Bronchial epithelial cell (primary cell): ENCODE results near the gene NDRG4. TPM values are rescaled to one million over a fixed set of nuclear protein-coding genes. Genes with fewer than 3 reads are reported as not detected.

ENCODE experiments used
- DNase-seq: peaks from one replicate; pipeline ENCODE4 v3.0.0-alpha.2; 2010; ENCODE audit warnings: low read depth
- FAIRE-seq: peaks from 2 replicates; lab custom pipeline; 2011; peaks lifted over from hg19 to GRCh38; lab: Jason Lieb, UNC
- H3K27me3 ChIP-seq: 2 replicates; pipeline ENCODE4 v1.5.1; 2011; ENCODE audit warnings: low read length; ENCODE audit not compliant: control insufficient read depth, insufficient read depth
- H3K36me3 ChIP-seq: 2 replicates; pipeline ENCODE4 v1.5.1; 2011; ENCODE audit warnings: low read length; ENCODE audit not compliant: control insufficient read depth, insufficient read depth
- H3K4me3 ChIP-seq: 2 replicates; pipeline ENCODE4 v1.5.1; 2011; ENCODE audit warnings: mild to moderate bottlenecking, low read depth, low read length, control low read depth
- total RNA-seq: library from RNA; depleted of rRNA; stranded (reverse); fragments of >200 nt; gene quantifications from 2 replicates; pipeline ENCODE4 v1.2.1, GENCODE V29; 2014
- TF ChIP-seq, protein P1 (sequence below): IDR thresholded peaks from 2 replicates; pipeline ENCODE4 v1.5.1; 2011; ENCODE audit warnings: mild to moderate bottlenecking, moderate library complexity, low read length, control low read depth, inconsistent platforms; ENCODE audit not compliant: insufficient read depth, severe bottlenecking

NDRG4 gene
- total RNA-seq, 1 donor from 2014 or later: 2.6 TPM

DNA sequence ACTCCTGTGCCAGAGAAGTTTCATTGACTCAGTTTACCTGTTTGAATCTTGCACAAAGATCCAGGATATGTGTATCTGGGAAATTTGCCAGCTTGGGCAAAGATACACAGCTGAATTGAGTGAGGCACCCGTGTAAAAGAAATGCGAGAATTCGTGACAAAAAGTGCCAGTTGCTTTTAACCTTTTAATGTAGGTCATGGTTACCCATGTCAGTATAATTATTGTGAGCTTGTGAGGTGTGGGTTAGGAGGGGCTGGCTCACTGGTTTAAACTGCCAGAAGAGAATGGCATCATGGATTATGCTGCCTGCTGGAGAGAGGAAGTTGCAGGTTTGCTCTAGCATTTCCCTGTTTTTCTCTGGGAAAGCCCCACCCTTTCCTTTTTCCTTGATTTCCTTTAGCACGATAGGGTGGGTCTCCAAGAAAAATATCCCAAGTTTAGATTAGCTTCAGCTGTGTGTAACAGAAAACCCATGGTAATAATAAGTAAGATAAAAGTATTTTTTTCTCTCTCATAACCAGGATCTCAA lies 24.8 kb upstream of the NDRG4 start:
- Histone ChIP-seq H3K4me3 (no peak overlapping the region), H3K27me3 (peaks cover 7% of the 10 kb centered on the region), H3K36me3 (no peaks in the 10 kb centered on the region)
- FAIRE-seq (no peak), DNase-seq (no peak)
- TF ChIP-seq, protein P1, sequence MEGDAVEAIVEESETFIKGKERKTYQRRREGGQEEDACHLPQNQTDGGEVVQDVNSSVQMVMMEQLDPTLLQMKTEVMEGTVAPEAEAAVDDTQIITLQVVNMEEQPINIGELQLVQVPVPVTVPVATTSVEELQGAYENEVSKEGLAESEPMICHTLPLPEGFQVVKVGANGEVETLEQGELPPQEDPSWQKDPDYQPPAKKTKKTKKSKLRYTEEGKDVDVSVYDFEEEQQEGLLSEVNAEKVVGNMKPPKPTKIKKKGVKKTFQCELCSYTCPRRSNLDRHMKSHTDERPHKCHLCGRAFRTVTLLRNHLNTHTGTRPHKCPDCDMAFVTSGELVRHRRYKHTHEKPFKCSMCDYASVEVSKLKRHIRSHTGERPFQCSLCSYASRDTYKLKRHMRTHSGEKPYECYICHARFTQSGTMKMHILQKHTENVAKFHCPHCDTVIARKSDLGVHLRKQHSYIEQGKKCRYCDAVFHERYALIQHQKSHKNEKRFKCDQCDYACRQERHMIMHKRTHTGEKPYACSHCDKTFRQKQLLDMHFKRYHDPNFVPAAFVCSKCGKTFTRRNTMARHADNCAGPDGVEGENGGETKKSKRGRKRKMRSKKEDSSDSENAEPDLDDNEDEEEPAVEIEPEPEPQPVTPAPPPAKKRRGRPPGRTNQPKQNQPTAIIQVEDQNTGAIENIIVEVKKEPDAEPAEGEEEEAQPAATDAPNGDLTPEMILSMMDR: no peak

DNA sequence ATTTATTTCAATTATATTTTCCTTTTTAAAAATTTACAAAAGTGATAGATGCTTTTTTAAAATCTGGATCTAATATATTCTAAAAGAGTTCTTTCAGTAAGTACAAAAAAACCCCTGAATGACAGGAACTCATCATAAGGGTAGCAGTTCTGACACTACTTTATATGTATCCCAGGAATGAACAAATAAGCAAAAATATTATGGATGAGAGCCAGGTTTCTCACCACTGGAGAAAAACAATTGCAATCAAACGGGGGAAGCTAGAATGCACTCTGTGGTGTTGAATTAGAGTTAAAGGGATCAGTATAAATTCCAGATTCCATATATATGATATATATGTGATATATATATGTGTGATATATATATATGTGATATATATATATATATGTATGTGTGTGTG lies 23.2 kb upstream of the NDRG4 start:
- DNase-seq: no peak
- FAIRE-seq: no peak

DNA sequence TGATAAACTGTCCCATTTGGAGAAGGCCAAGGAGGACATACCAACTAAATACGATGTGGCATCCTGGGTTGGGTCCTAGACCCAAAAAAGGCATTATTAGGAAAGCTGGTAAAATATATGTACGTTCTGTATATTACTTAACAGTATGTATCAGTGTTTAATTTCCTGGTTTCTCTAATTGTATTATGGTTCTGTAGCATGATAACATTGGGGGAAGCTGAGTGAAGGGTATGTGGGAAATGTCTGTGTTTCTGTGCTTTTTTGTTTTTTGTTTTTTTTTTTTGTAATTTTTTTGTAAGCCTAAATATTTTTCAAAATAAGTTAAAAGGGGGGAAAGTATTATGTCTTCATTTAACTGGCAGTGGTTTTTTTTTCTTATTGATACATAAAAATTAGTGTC lies 21.5 kb upstream of the NDRG4 start:
- no peak for FAIRE-seq
- H3K4me3 ChIP-seq: no peak overlapping the region
- H3K36me3 ChIP-seq: no peaks in the 10 kb centered on the region
- no peak for DNase-seq
- no peaks in the 10 kb centered on the region for H3K27me3 ChIP-seq
- TF ChIP-seq, protein P1: no peak

More for the DNA sequence above, 23.2 kb upstream of the NDRG4 start:
- Histone ChIP-seq H3K4me3 (no peak overlapping the region), H3K36me3 (no peaks in the 10 kb centered on the region), H3K27me3 (peaks cover 7% of the 10 kb centered on the region)
- TF ChIP-seq, protein P1: no peak

DNA sequence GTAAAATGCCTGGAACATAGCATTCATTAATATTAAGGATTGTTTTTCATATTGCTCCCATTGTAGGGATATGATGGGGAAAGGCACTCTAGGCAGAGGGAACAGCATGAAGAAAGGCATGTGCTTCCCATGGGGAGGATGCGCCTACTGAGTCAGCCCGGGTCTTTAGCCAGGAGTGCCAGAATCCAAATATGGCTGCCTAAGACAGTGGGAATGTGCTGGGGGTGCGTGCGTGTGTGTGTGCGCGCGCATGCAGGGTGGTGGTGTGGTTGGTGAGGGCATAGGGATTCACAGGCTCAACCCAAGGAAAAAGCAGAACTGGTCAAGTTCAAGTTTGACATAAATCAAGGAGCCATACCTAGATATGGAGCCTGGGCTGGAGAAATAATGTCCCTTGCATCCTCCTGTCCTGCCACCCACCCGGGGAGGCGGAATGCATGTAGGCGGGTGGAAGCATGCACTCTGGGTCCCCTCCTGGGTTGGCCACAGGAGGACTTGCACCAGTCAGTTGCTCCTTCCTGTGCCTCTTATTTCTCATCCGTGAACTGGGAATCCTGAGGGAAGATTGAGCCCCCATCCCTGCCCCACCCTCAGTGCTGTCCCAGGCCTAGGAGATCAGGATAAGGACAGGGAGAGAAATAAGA lies 18.6 kb upstream of the NDRG4 start:
- FAIRE-seq (no peak), DNase-seq (no peak)
- Histone ChIP-seq H3K4me3 (no peak overlapping the region), H3K36me3 (no peaks in the 10 kb centered on the region), H3K27me3 (no peaks in the 10 kb centered on the region)
- TF ChIP-seq, protein P1: no peak

DNA sequence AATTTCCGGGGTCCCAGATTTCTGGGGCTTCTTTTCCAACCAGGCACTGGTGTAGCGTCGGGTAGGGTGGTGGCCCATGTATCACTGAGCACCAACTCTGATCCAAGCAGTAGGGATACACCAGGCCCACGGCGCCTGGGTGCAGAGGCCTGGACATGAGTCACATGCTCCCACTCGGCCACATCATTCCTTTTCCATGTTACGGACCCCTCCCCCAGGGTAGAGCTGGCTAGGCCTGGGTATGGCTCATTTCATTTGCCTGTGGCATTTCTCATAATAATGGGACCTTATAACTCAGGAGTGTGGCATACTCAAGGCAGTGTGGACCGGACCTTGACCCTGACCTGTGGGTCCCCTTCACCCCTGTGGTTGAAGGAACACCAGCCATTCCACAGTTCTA lies 18.0 kb upstream of the NDRG4 start:
- no peaks in the 10 kb centered on the region for H3K27me3 ChIP-seq
- no peak for FAIRE-seq
- TF ChIP-seq, protein P1: no peak
- H3K36me3 ChIP-seq: no peaks in the 10 kb centered on the region
- no peak overlapping the region for H3K4me3 ChIP-seq
- no peak for DNase-seq
